Activated CD8-positive, alpha-beta memory T cell treated with anti-CD3 and anti-CD28 coated beads, Interleukin-2, amount 50 U/mL, for 24 hours (primary cell): ENCODE measurements around the gene EMP2.

ENCODE experiments used
- DNase-seq: peaks from one replicate; pipeline ENCODE4 v3.0.0-alpha.2; 2020; ENCODE audit errors: extremely low read depth

EMP2 gene

DNA sequence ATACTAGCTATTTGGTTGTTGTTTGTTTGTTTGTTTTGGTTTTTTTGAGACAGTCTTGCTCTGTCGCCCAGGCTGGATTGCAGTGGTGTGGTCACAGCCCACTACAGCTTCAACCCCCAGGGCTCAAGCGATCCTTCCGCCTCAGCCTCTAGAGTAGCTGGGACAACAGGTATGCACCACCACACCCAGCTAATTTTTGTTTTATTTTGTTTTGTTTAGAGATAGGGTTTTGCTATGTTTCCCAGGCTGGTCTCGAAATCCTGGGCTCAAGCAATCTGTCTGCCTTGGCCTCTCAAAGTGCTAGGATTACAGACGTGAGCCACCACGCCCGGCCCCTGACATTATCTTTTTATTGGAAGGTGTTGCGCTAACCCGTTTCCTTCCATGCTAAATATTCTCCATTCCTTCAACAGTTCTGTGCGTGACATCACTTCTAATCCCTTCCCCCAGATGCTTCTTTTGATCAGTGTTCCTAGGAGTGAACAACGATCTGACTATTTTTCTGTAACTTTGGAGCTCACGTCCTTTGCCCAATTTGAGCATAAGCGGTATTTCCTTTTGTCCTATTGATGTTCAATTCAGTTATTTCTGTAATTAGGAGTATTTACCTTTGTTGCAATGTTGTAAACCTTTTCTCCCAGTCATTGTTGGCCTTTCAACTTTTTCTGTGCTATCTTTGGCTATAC is 30.2 kb upstream of the EMP2 start:
- DNase-seq, result no peak

DNA sequence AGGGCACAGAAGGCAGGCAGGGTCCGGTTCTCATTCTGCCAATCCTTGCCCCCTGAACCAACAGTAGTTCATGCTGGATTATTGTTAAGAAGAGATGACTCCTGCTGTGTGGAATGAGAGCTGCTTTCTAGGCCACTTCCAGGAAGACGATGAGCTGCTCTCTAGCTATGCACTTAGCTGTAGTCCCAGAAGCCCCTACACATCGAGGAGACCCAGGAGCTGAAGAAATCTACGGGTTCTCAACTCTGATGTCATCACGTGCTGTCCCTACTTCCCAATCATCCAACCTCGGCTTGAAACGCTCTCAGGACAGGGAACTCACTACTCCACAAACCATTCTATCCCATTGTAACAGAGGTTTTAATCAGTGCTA is 29.0 kb upstream of the EMP2 start:
- no peak for DNase-seq

DNA sequence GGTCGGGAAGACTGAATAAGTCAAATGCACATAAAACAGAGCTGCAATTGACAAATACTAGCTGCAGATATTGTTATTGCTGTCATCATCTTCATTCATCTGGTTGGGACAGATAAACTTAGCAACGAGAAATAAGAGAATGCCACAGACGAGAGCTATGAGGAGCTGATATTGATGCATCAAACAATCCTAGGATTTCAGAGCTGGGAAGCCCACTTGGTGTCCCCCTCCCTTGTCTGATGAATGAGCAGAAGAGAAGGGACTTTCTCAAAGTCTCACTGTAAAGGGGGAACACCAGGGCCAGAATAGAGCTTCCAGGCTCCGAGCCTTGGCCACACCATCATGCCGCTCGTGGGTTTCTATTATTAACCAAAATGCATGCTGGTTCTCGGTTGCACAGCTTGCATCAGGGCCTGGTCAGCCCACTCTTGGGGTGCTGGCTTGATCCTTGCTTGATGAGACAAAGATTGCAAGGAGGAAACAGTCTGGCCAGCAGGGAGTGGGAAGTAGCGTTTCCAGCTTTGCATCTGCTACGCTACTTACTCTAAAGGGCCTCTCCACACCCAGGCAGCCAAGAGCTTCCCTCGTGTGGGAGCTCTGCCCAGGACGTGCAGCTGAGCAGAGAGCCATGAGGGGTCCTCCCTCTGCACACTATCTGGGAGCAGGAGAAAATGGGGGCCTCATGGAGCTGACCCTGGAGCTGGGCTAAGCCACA is 28.4 kb upstream of the EMP2 start:
- no peak for DNase-seq

DNA sequence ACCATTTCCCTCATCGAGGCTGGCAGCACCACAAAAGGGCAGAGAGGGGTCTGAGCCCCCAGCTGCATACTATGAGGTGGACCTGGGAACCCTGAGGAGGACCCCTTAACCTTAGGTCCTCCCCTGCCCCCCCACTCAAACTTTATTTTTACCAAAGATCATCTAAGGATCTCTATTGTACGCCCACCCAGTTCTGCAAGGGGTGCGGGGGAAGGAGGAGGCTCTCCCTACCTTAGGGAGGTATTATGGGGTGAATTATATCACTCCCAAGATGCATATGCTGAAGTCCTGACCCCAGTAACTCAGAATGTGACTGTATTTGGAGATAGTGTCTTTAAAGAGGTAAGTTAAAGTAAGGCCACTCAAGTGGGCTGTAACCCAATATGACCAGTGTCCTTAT is 26.8 kb upstream of the EMP2 start:
- DNase-seq, result no peak

DNA sequence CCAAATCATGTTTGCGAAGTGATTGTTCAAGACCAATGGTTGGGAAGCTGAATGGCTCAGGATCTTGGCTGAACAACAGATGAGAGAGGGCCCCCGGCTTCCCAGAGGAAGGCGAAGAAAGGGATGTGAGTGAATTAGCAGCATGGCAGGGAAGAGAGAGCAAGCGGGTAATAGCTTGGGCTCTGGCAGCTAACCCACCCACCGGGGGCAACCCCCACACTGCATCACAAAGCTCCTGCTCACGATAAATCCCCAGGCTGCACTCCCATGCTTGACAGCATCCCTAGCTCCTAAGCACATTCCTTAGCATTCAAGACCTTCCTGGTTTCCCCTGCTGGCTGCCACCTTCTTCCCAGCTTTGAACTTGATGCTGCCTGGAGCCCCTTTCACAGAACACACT is 26.2 kb upstream of the EMP2 start:
- no peak for DNase-seq

DNA sequence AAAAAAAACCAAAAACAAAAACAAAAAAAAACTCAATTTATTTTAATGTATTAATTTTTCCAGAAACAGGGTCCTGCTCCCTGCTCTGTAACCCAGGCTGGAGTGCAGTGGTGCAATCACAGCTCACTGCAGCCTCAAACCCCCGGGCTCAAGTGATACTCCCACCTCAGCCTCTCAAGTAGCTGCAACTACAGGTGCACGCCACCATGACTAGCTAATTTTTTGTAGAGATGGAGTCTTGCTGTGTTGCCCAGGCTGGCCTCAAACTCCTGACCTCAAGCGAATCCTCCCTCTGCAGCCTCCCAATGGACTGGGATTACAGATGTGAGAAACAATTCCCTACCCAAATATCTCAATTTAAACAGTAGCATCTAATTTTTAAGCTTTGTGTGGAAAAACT is 25.2 kb upstream of the EMP2 start:
- DNase-seq, result no peak

DNA sequence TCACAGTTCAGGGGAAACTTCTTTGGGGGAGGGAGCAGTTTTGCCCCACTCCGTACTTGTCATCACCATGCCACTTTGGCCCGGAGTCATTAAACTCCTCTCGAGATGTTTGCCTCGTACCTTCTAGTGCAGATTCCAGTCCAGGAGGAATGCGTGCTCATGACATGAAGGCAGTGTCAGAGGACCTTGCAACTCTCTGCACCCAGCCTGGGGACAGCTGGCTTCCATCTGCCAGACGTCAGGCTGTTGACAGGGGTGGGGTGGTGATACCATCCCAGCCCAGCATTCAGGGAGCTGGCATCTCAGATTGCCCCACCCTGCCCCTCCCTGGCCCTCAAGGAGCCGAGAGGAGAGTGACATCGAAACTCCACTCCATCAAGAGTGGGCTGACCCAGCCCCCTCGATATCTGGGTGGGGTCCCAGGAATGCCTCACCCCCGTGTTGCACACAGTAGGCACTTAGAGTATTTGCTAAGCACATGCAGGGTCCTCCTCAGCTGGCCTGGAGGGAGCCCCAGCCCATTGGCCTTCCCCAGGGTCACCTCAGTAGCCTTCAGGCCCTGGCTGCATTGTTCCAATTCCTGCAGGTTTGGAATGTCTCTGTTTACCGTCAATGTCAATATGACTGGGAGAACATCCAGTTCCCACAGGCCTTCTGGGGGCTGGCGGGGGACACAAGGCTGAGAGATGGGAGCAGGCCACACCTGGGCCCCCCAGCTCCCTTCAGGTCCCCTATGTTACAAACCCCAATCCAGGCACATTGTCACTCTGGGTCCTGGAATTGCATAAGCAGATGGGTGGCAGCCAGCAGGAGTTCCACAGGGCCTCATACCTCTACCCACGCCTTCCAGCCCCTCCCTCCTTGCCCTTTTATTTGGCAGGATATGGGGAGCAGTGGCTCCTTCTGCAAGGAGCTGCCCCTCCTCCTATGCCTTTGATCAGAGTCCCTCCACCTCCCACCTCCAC is 21.3 kb upstream of the EMP2 start:
- DNase-seq, result no peak

DNA sequence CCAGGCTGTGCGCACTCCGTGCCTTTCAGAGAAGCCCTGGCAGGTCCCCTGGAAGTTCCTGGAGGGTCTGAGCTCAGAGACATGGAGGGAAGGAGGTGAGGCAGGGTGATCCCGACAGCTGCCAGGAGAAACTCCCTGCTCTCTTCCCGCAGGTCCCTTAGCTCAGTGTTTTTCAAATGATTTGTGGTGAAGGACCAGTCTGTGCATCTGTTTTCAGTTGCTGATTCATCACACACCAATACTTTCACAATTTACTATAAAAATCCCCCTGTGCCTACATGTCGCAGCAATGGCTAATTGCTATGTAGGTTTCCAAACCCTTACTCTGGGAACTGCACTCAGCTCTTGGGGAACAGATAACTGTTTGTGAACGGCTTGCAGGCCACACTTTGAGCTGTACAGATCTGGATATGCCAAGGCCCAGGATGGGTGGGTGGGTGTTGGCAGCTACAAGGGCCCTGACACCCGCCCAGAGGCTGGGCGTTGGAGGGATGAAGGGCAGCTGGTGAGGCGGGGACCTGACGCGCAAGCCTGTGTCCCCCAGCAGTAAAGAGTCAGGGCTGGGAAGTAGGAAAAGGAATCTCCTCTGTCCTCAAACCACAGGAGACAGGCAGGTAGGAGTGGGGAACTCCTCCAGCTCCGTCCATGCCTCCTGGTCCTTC is 20.5 kb upstream of the EMP2 start:
- DNase-seq, result no peak

DNA sequence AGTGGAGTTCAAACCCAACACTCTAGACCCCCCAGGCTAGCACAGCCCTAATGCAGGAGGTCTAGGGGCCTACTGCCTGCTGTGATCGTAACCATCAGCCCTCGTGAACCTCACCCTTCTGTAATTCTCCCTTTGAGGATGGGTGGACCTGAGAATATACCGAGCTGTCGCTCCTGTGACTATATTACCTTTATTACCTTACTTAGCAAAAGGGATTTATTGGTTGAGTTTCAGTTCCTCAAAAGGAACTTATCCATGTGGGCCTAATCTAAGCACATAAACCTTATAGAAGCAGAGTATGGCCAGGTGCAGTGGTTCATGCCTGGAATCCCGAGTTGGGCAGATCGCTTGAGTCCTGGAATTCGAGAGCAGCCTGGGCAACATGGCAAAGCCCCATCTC is 19.2 kb upstream of the EMP2 start:
- DNase-seq, result no peak

DNA sequence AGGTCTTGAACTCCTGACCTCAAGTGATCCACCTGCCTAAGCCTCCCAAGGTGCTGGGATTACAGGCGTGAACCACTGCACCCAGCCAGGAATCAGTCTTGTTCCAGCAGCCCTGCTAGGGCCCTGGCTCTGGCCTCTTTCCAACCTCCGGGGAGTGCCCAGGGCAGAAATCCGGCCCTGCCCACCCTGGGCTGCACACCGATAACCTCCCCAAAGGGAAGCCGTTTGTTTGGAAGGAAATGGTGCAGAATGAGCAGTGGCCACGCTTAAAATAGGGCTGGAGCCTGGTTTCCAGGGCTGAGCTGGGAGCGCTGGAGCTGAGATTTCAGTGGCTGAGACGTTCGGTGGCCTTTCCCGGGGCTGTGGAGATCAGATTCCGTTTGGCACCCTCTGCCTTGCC is 17.8 kb upstream of the EMP2 start:
- DNase-seq, result no peak

DNA sequence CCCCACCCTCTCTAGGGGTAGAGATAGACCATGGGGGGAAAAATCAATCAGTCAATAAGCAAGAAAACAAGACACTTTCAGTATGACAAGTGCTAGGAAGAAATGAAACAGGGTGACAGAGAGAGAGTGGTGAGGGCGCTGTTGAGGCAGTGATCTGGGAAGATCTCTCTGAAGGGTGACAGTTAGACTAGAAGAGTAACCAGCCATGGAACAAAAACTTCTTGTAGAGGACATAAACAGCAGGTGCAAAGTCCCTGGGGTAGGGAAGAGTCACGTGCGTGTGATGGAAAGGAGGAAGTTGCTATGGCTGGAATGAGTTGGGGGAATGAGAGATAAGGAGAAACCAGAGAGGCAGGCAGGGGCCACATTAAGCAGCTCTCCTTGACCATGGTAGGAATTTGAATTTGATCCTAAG is 16.8 kb upstream of the EMP2 start:
- DNase-seq, result no peak

DNA sequence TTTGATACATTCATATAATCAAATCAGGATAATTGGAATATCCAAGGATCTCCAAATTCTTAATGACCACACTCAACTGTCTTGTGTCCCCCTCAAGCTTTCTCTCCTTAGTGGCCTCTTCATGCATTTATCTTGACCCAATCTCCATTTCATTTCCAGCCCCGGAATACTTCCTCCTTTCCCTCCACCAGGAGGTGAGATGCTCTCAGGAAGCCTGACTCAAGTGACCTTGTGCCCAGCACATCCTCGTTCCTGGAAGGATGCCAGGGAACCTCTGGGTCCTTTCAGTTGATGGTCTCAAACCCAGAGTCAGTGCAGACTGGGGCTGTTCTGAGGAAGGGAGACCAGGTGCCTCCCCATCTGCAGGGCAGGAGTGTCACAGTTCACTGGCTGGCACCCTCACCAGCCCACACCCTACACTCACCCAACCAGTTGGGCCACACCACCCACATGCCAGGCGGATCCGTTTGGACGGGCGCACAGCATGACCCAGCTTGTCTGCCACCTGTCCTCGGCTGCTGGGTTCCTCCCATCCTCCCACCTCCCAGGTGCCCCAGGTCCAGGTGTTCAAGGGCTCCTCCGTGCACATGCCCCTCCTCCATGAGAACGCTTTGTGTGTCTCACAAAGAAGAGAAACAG is 14.0 kb upstream of the EMP2 start:
- no peak for DNase-seq

DNA sequence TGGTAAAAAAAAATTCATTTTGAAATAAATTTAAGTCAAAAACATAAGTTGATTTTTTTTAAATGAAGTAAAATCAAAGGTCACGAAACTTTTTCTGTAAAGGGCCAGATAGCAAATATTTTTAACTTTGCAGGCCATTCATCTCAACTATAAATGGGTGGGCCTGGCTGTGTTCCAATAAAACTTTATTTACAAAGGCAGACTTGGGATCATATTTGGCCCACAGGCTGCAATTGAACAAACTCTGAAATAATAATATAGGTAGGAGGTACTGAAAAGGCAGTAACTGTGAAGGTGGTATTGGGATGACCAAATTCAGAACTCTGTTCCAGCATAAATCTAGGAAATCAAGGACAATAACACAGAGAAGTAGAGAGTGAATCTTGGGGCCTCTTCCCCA is 12.2 kb upstream of the EMP2 start:
- no peak for DNase-seq

DNA sequence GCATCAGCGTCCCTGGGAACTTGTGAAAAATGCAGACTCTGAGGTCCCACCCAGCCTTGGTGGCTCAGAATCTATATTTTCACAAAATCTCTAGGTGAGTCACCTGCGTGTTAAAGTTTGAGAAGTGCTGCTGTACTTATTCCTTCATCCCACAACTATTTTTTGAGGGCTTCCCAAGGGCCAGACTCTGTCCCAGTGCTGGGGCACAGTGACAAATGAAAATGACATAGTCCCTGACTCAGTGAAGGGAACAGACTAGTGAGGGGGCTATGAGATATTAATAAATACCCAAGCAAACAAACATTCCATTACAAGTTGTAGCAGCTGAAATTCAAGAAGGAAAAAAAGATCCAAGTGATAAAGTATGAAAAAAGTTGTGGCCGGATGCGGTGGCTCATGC is 9.9 kb upstream of the EMP2 start:
- no peak for DNase-seq

DNA sequence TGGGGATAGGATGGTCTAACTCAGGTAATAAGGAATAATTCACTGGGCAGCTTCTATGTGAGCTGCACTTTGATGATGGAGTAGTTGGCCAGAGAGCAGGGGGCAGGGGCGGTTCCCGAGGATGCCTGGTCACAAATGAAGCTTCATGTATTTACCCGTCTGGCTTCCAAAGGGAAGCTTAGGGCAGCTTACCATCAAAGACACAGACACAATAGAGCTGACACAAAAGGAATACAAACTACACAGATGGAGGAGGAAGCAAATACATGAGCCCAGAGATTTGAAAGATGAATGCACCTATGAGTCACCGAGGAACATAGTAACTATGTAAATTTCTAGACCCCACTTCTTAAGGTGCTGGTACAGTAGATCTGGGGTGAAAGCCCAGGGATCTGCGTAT is 8.7 kb upstream of the EMP2 start:
- no peak for DNase-seq

DNA sequence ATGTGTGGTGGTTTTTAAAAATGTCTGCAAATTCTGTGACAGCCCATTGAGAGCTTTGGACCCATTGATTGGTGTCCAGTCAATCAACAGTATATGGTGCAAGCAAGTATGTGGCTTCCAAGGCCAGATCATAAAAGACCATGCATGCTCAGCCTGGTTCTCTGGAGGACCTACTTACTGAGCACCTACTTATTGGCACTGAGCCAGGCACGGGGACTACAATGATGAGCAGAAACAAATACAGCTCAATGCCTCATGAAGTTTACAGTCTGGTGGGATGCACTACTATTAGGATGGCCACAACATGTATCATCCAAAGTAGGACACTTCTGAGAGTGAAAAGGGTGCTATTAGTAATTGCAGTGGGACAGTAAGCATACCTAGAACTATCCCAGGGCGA is 7.2 kb upstream of the EMP2 start:
- no peak for DNase-seq

DNA sequence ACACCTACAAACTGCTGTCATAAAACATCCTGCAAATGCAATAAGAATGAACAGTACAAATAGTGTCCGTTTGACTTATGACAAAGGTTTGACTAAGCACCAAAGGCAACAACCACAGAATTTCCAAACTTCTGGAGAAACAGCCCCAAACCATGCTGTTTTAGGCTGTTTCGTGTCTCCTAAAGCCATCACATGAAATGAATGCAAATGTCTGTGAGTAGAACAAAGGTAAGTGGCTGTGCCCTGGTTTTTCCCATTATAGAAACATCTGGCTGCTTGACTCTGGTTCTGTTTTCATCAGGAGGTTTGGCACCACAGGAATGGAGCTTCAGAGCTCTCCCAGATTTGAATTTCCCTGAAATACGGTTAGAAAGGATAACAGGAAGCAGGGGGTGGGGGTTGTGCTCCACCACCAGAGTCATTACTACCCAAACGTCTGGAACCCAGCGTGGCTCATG is 4.6 kb upstream of the EMP2 start:
- no peak for DNase-seq

DNA sequence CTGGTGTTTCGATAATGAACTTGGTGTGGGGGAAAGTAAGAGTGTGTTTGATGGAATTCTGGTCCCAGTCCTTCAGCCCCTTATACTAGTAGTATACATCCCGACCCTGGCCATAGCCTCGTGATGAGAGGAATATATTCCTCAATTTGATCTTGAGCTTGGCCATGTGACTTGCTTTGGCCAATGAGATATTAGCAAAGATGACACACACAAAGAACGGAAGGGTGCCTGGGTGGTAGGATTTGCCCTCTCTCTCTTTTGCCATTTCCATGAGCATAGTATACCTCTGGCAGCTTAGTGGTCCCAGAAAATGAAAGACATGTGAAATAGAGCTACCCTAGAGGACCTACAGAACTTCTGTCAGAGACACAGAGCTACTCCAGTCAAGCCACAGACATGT is 2.9 kb upstream of the EMP2 start:
- no peak for DNase-seq

DNA sequence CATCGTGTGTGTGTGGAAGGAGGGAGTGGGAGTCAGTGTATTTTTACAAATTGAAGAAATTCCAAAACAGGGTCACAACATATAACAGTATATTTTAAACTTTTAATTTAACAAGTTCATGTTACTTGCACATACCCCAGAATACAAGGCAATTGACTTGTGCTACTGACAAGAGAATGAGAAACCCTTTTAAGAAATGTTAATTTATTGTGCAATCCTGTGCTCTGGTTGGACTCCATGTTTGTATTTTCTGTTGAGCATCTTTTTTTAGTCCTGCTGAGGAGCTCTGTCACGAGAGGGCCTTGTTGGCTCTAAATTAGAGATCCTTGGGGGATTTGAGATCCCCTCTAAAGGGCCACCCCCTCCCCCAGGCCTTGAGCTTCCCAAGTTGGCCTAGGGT is 1.1 kb upstream of the EMP2 start:
- DNase-seq, result no peak

DNA sequence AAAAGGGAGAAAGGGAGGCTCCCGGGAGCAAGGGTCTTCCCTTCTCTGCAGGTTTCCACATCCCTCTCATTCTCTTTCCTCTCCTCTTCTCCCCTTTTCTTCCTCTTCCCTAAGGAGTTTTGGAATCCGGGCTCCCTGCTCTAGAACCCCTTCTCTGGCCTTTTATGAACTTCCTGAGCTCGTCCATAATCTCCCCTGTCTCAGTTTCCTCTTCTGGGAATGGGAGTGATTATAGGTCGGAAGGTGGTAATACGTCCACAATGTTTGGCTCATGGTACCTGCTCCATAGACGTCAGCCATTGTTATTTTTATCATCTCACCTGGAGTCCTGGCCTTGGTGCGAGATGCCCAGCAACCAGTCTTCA is 467 bp upstream of the EMP2 start:
- DNase-seq, result no peak

DNA sequence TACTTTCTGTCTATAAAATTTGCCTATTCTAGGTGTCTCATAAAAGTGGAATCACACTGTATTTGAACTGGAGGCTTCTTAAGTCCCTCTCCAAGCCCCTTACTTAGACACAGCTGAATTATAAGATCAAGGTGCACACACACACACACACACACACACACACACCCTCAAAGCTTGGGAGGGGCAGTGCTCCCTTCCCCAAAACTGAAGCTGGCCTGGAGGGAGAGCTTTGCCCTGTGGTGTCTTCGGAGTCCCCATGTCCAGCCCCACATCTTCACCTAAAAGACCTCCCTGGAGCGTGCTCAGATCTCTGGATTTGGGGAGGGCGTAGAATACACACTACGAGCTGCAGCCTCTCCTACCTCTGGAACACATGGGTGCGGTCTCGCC is 828 bp downstream of the EMP2 start:
- no peak for DNase-seq
